Activated CD4-positive, alpha-beta T cell treated with anti-CD3 and anti-CD28 coated beads, Interleukin-10, Interleukin-2, amounts not matched to agents 100 ng/mL and 50 ng/mL, durations not matched to agents 16 hours and 8 hours (primary cell): ENCODE data around the gene SMG9.

ENCODE experiments used
- DNase-seq: peaks from one replicate; pipeline ENCODE4 v3.0.0-alpha.2; 2020

Gene SMG9

GRCh38 chr19:43751466-43752220 lies 3.1 kb downstream of the SMG9 start:
- peak; percentile 49 for DNase-seq

- DNase-seq = no peak
Observed at GRCh38 chr19:43749898-43750297, 4.9 kb downstream of the SMG9 start.

- no peak for DNase-seq
Observed at GRCh38 chr19:43749152-43749551, 5.6 kb downstream of the SMG9 start.

GRCh38 chr19:43748685-43749084 lies 6.1 kb downstream of the SMG9 start:
- no peak for DNase-seq

- no peak for DNase-seq
Observed at GRCh38 chr19:43748205-43748594, 6.6 kb downstream of the SMG9 start.

- DNase-seq = peak; percentile 33
Observed at GRCh38 chr19:43747557-43748204, 7.1 kb downstream of the SMG9 start.

- no peak for DNase-seq
Observed at GRCh38 chr19:43743059-43743458, 11.7 kb downstream of the SMG9 start.

GRCh38 chr19:43741075-43741825 lies 13.5 kb downstream of the SMG9 start:
- no peak for DNase-seq

- DNase-seq = no peak
Observed at GRCh38 chr19:43739439-43740235, 15.1 kb downstream of the SMG9 start.

- no peak for DNase-seq
Observed at GRCh38 chr19:43738780-43739211, 16.0 kb downstream of the SMG9 start.

GRCh38 chr19:43735957-43736356 lies 18.8 kb downstream of the SMG9 start:
- no peak for DNase-seq

- DNase-seq = no peak
Observed at GRCh38 chr19:43735013-43735412, 19.7 kb downstream of the SMG9 start.

- no peak for DNase-seq
Observed at GRCh38 chr19:43731846-43732245, 22.9 kb downstream of the SMG9 start.

- no peak for DNase-seq
Observed at GRCh38 chr19:43731346-43731745, 23.4 kb downstream of the SMG9 start.

GRCh38 chr19:43729919-43730318 lies 24.8 kb downstream of the SMG9 start:
- no peak for DNase-seq

- DNase-seq = no peak
Observed at GRCh38 chr19:43727593-43727853, 27.2 kb downstream of the SMG9 start.

- DNase-seq = no peak
Observed at GRCh38 chr19:43726736-43727592, 27.8 kb downstream of the SMG9 start.

GRCh38 chr19:43725468-43725867 lies 29.3 kb downstream of the SMG9 start:
- no peak for DNase-seq

GRCh38 chr19:43724896-43725295 lies 29.9 kb downstream of the SMG9 start:
- DNase-seq = no peak

GRCh38 chr19:43723588-43723987 lies 31.2 kb downstream of the SMG9 start:
- no peak for DNase-seq

GRCh38 chr19:43721469-43722048 lies 33.2 kb downstream of the SMG9 start:
- DNase-seq = peak; percentile 32

GRCh38 chr19:43720936-43721335 lies 33.8 kb downstream of the SMG9 start:
- no peak for DNase-seq
